Ishikawa (cell line): Measurements from ENCODE around the gene MAP3K5.

ENCODE experiments used
- CEBPB ChIP-seq: IDR thresholded peaks from 2 replicates; pipeline ENCODE4 v1.6.1; 2012
- CREB1 ChIP-seq: IDR thresholded peaks from 2 replicates; pipeline ENCODE4 v1.6.1; 2012; ENCODE audit warnings: low read depth
- EGR1 ChIP-seq: IDR thresholded peaks from 2 replicates; pipeline ENCODE4 v1.6.1; 2012
- EP300 ChIP-seq: IDR thresholded peaks from 2 replicates; pipeline ENCODE4 v1.6.1; 2012; ENCODE audit warnings: borderline replicate concordance
- FOXM1 ChIP-seq: IDR thresholded peaks from 2 replicates; pipeline ENCODE4 v1.6.1; 2012; ENCODE audit warnings: low read depth, borderline replicate concordance
- MAX ChIP-seq: IDR thresholded peaks from 2 replicates; pipeline ENCODE4 v1.6.1; 2012
- NFIC ChIP-seq: IDR thresholded peaks from 2 replicates; pipeline ENCODE4 v1.6.1; 2012
- RAD21 ChIP-seq: IDR thresholded peaks from 2 replicates; pipeline ENCODE4 v1.6.1; 2012; ENCODE audit warnings: low read depth
- REST ChIP-seq: IDR thresholded peaks from 2 replicates; pipeline ENCODE4 v1.6.1; 2012; ENCODE audit warnings: low read depth, mild to moderate bottlenecking
- TAF1 ChIP-seq: IDR thresholded peaks from 2 replicates; pipeline ENCODE4 v1.6.1; 2012; ENCODE audit warnings: low read depth, mild to moderate bottlenecking
- TCF12 ChIP-seq: IDR thresholded peaks from 2 replicates; pipeline ENCODE4 v1.6.1; 2012; ENCODE audit warnings: low read depth
- TEAD4 ChIP-seq: IDR thresholded peaks from 2 replicates; pipeline ENCODE4 v1.6.1; 2012
- USF1 ChIP-seq: IDR thresholded peaks from 2 replicates; pipeline ENCODE4 v1.6.1; 2012
- YY1 ChIP-seq: IDR thresholded peaks from 2 replicates; pipeline ENCODE4 v1.6.1; 2012; ENCODE audit warnings: low read depth
- ZBTB7A ChIP-seq: IDR thresholded peaks from 2 replicates; pipeline ENCODE4 v1.6.1; 2012; ENCODE audit warnings: low read depth

MAP3K5 gene

GRCh38 chr6:136793363-136793762 is 1.1 kb upstream of the MAP3K5 start:
- no peak for TF ChIP-seq REST

- no peak for TF ChIP-seq CEBPB
- no peak for TF ChIP-seq FOXM1
- TF ChIP-seq ZBTB7A, result no peak
- TF ChIP-seq CREB1, result no peak
- TF ChIP-seq TEAD4, result no peak
- TF ChIP-seq TCF12, result no peak
- no peak for TF ChIP-seq EP300
- TF ChIP-seq RAD21, result no peak
- no peak for TF ChIP-seq MAX
- no peak for TF ChIP-seq REST
- TF ChIP-seq USF1, result no peak
- TF ChIP-seq EGR1, result no peak
- no peak for TF ChIP-seq NFIC
- TF ChIP-seq TAF1, result no peak
- no peak for TF ChIP-seq YY1
Measured at GRCh38 chr6:136792095-136792409, 225 bp downstream of the MAP3K5 start.

GRCh38 chr6:136791296-136792094 is 782 bp downstream of the MAP3K5 start:
- TF ChIP-seq MAX (no peak), CEBPB (no peak), RAD21 (no peak), EP300 (no peak), TAF1 (no peak), ZBTB7A (no peak), REST (no peak), NFIC (no peak)

GRCh38 chr6:136790411-136791295 is 1.6 kb downstream of the MAP3K5 start:
- TF ChIP-seq MAX, result no peak
- no peak for TF ChIP-seq EP300
- no peak for TF ChIP-seq FOXM1
- no peak for TF ChIP-seq CEBPB
- TF ChIP-seq TAF1, result no peak
- no peak for TF ChIP-seq REST
- TF ChIP-seq USF1, result no peak
- TF ChIP-seq NFIC, result no peak
- TF ChIP-seq RAD21, result no peak
- TF ChIP-seq ZBTB7A, result no peak
- TF ChIP-seq TEAD4, result no peak
- TF ChIP-seq TCF12, result no peak
- TF ChIP-seq EGR1, result no peak
- TF ChIP-seq YY1, result no peak
- no peak for TF ChIP-seq CREB1
